Measurements from ENCODE around the gene TMEM256. TPM values are rescaled to one million over a fixed set of nuclear protein-coding genes. Genes with fewer than 3 reads are reported as not detected.
A peak's percentile ranks its signal among the peaks of the same experiment; 100 is the strongest.

The TMEM256 gene
- total and polyA plus RNA-seq, 9 of the 15 experiments (the other 6 are each of a cell fraction or from before 2014, with no cell fraction given), result 43.4 to 177 (median 68.5) TPM

DNA sequence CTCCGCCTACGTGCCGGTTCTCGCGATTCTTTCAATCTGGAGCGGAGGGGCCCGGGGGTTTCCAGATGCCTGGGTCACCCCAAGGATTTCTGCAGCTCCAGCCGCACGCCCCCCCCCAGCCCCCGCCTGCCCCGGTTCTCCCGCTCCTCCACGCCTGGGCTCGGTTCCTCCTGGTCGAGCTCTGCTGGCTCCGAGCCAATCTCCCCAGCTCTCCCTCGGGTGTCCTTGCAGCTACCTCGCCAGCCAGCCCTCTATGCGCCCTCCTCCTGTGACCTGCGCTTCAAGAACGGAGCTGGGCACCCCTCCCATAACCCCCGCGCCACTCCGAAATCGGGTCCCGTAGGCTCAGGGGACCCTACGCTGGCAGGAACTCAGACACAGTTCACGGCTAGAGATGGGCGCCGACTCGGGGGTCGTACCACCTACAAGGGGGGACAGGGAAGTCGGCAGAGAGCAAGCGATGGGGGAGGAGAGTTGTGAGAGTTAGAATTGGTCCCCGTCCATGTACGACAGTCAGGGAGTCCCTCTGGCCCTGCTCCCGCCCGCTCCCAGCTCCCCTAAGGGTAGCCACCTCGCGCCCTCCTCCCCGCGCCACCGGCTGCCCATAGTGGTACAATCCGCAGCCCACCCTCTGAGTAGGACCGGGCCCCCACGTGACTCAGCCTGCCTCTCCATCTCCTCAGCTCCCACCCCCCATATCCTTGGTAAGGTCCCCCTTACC is 36.4 kb upstream of the TMEM256 start (continued):
- TF ChIP-seq CBX8 (IDR thresholded peaks at IDR 0.05; ENCODE audit: borderline replicate concordance, extremely low read depth, low read depth, low read length, poor library complexity, severe bottlenecking), result no peak
- peak; percentile 32; the same call in 1 of the 2 replicates for TF ChIP-seq USF2 (CRISPR knock-in tag; IDR thresholded peaks at IDR 0.05)
- TF ChIP-seq ZNF384 (IDR thresholded peaks at IDR 0.05; ENCODE audit: low read depth, low read length), result no peak
- TF ChIP-seq, protein P1, sequence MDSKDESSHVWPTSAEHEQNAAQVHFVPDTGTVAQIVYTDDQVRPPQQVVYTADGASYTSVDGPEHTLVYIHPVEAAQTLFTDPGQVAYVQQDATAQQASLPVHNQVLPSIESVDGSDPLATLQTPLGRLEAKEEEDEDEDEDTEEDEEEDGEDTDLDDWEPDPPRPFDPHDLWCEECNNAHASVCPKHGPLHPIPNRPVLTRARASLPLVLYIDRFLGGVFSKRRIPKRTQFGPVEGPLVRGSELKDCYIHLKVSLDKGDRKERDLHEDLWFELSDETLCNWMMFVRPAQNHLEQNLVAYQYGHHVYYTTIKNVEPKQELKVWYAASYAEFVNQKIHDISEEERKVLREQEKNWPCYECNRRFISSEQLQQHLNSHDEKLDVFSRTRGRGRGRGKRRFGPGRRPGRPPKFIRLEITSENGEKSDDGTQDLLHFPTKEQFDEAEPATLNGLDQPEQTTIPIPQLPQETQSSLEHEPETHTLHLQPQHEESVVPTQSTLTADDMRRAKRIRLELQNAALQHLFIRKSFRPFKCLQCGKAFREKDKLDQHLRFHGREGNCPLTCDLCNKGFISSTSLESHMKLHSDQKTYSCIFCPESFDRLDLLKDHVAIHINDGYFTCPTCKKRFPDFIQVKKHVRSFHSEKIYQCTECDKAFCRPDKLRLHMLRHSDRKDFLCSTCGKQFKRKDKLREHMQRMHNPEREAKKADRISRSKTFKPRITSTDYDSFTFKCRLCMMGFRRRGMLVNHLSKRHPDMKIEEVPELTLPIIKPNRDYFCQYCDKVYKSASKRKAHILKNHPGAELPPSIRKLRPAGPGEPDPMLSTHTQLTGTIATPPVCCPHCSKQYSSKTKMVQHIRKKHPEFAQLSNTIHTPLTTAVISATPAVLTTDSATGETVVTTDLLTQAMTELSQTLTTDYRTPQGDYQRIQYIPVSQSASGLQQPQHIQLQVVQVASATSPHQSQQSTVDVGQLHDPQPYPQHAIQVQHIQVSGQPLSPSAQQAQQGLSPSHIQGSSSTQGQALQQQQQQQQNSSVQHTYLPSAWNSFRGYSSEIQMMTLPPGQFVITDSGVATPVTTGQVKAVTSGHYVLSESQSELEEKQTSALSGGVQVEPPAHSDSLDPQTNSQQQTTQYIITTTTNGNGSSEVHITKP (IDR thresholded peaks at IDR 0.05; ENCODE audit: partially characterized antibody), result peak; percentile 96
- 0 out of 2 replicates have a peak, but pooled peaks have one; percentile 40 for TF ChIP-seq POLR2G (IDR thresholded peaks at IDR 0.05; ENCODE audit: low read depth, low read length)
- no peak for TF ChIP-seq ETV1 (tag; conservative IDR thresholded peaks at IDR 0.05; ENCODE audit: low read depth)
- TF ChIP-seq CBX3 (IDR thresholded peaks at IDR 0.05; ENCODE audit: borderline replicate concordance in 1 of 2, low read length in 2 of 2), result no peak
- peak; percentile 45; the same call in 1 of the 2 replicates for TF ChIP-seq RAD51 (IDR thresholded peaks at IDR 0.05; ENCODE audit: borderline replicate concordance, low read depth)
- 0 out of 2 replicates have a peak, but pooled peaks have one; percentile 21 for TF ChIP-seq RBFOX2 (IDR thresholded peaks at IDR 0.05; ENCODE audit: low read depth, low read length)
- no peak for TF ChIP-seq EZH2 (IDR thresholded peaks at IDR 0.05; ENCODE audit: borderline replicate concordance, low read depth, low read length)
- TF ChIP-seq, protein P2, sequence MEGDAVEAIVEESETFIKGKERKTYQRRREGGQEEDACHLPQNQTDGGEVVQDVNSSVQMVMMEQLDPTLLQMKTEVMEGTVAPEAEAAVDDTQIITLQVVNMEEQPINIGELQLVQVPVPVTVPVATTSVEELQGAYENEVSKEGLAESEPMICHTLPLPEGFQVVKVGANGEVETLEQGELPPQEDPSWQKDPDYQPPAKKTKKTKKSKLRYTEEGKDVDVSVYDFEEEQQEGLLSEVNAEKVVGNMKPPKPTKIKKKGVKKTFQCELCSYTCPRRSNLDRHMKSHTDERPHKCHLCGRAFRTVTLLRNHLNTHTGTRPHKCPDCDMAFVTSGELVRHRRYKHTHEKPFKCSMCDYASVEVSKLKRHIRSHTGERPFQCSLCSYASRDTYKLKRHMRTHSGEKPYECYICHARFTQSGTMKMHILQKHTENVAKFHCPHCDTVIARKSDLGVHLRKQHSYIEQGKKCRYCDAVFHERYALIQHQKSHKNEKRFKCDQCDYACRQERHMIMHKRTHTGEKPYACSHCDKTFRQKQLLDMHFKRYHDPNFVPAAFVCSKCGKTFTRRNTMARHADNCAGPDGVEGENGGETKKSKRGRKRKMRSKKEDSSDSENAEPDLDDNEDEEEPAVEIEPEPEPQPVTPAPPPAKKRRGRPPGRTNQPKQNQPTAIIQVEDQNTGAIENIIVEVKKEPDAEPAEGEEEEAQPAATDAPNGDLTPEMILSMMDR (IDR thresholded peaks at IDR 0.05 in 2 of 3, conservative IDR thresholded peaks at IDR 0.05 in 1 of 3; ENCODE audit: insufficient read depth in 2 of 3, low read depth in 1 of 3, low read length in 3 of 3), result no peak
- no peak for TF ChIP-seq ATF7 (IDR thresholded peaks at IDR 0.05)
- no peak for TF ChIP-seq RNF219 (CRISPR knock-in tag; IDR thresholded peaks at IDR 0.05)
